ENCODE results near the gene BRSK2.

Gene BRSK2

GRCh38 chr11:1496761-1497095 lies 107.0 kb downstream of the BRSK2 start:
- in situ Hi-C loops (cut with HindIII; ENCODE audit: low sequenced_read_pairs), result no loop called here
- DNase-seq (ENCODE audit: low read depth, low spot score), result no peak
- TF ChIP-seq CTCF (IDR thresholded peaks at IDR 0.05; ENCODE audit: low read depth, low read length), result no peak
- H3K4me3 ChIP-seq (ENCODE audit: low read depth, low read length), result no peak overlapping the region

- in situ Hi-C loops (cut with HindIII; ENCODE audit: low sequenced_read_pairs), result no loop called here
- DNase-seq (ENCODE audit: low read depth, low spot score), result no peak
- H3K4me3 ChIP-seq (ENCODE audit: low read depth, low read length), result no peak overlapping the region
- TF ChIP-seq CTCF (IDR thresholded peaks at IDR 0.05; ENCODE audit: low read depth, low read length), result no peak
These were observed 107.9 kb downstream of the BRSK2 start for GRCh38 chr11:1497600-1497999.

GRCh38 chr11:1498262-1498661 lies 108.5 kb downstream of the BRSK2 start:
- no peak overlapping the region for H3K4me3 ChIP-seq (ENCODE audit: low read depth, low read length)
- in situ Hi-C loops (cut with HindIII; ENCODE audit: low sequenced_read_pairs), result no loop called here
- no peak for TF ChIP-seq CTCF (IDR thresholded peaks at IDR 0.05; ENCODE audit: low read depth, low read length)
- no peak for DNase-seq (ENCODE audit: low read depth, low spot score)

- no peak for TF ChIP-seq CTCF (IDR thresholded peaks at IDR 0.05; ENCODE audit: low read depth, low read length)
- in situ Hi-C loops (cut with HindIII; ENCODE audit: low sequenced_read_pairs), result no loop called here
- DNase-seq (ENCODE audit: low read depth, low spot score), result no peak
- no peak overlapping the region for H3K4me3 ChIP-seq (ENCODE audit: low read depth, low read length)
These were observed 109.6 kb downstream of the BRSK2 start for GRCh38 chr11:1499261-1499890.

- no peak for DNase-seq (ENCODE audit: low read depth, low spot score)
- in situ Hi-C loops (cut with HindIII; ENCODE audit: low sequenced_read_pairs), result no loop called here
- TF ChIP-seq CTCF (IDR thresholded peaks at IDR 0.05; ENCODE audit: low read depth, low read length), result no peak
- H3K4me3 ChIP-seq (ENCODE audit: low read depth, low read length), result no peak overlapping the region
These were observed 110.2 kb downstream of the BRSK2 start for GRCh38 chr11:1499899-1500298.

GRCh38 chr11:1500466-1501420 lies 111.0 kb downstream of the BRSK2 start:
- H3K4me3 ChIP-seq (ENCODE audit: low read depth, low read length), result no peak overlapping the region
- no peak for DNase-seq (ENCODE audit: low read depth, low spot score)
- TF ChIP-seq CTCF (IDR thresholded peaks at IDR 0.05; ENCODE audit: low read depth, low read length), result no peak
- in situ Hi-C loops (cut with HindIII; ENCODE audit: low sequenced_read_pairs), result no loop called here
